ENCODE results near the gene ZDBF2.
A peak's percentile ranks its signal among the peaks of the same experiment; 100 is the strongest.
"Not testable (repeated sequence)": the region's sequence is repeated elsewhere in the genome, so short reads cannot be mapped to it uniquely, and the experiment has no call there.

The ZDBF2 gene

GRCh38 chr2:206274434-206275311 lies at the start of gene ZDBF2:
ZDBF2 (plus strand) TSS chr2:206274663; CDS start chr2:206281850, 7,187 bp downstream.
- no peak for DNase-seq (ENCODE audit: low read depth)
- no peak for TF ChIP-seq CTCF (conservative IDR thresholded peaks at IDR 0.05; ENCODE audit: low read depth, low read length)
- peak within 1 kb of the TSS; percentile 58 for H3K4me3 ChIP-seq (ENCODE audit: low read length)

- no peak for TF ChIP-seq CTCF (conservative IDR thresholded peaks at IDR 0.05; ENCODE audit: low read depth, low read length)
- H3K4me3 ChIP-seq (ENCODE audit: low read length): no peak overlapping the region
- no peak for DNase-seq (ENCODE audit: low read depth)
These were observed 48.8 kb upstream of the ZDBF2 start for GRCh38 chr2:206225435-206226232.

DNA sequence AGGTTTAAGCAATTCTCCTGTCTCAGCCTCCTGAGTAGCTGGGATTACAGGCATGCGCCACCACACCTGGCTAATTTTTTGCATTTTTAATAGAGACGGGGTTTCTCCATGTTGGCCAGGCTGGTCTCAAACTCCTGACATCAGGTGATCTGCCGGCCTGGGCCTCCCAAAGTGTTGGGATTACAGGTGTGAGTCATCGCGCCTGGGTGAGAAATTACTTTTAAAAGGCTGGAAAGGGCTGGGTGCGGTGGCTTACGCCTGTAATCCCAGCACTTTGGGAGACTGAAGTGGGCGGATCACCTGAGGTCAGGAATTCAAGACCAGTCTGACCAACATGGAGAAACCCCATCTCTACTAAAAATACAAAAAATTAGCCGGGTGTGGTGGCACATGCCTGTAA lies 45.8 kb upstream of the ZDBF2 start:
- not testable (repeated sequence) for H3K4me3 ChIP-seq (ENCODE audit: low read length); DNase-seq (ENCODE audit: low read depth)

- DNase-seq (ENCODE audit: low read depth): no peak
- no peak for TF ChIP-seq CTCF (conservative IDR thresholded peaks at IDR 0.05; ENCODE audit: low read depth, low read length)
- H3K4me3 ChIP-seq (ENCODE audit: low read length): no peak overlapping the region
These were observed 44.8 kb upstream of the ZDBF2 start for GRCh38 chr2:206229642-206230041.

DNA sequence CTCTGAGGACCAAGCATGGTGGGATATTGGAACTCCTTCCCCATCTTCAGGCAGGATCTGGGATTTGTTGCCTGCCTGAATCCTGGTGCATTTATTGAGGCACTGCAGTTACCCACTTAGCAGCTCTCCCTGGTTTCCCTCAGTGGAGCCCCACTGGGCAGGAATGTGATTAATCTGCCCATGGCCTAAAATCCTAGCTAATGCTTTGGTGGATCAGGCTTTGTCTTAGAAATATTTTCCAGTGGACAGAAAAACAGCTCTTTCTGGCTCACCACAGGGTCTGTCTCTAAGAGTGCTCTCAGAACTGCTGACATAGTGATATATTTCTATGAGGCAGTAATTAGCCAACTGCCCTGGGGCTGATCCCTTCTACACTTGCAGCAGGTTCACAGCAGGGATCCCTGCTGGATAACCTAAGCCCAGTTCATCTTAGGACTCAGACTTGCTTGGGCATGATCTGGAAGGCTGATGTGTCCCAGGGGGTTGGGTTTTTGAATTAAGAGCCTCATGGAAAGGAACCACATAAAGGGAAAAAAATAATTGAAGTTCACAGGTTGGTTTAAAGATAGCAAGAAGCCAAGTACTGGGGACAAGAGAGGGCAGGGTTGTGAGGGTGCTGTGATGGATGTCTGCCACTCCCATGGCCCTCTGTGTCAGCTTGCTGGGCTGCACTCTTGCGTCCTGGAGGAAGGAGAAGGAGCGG lies 44.3 kb upstream of the ZDBF2 start:
- H3K4me3 ChIP-seq (ENCODE audit: low read length): no peak overlapping the region
- peak; percentile 56 for TF ChIP-seq CTCF (conservative IDR thresholded peaks at IDR 0.05; ENCODE audit: low read depth, low read length)
- peak; percentile 61 for DNase-seq (ENCODE audit: low read depth)

GRCh38 chr2:206231669-206232286 lies 42.7 kb upstream of the ZDBF2 start:
- TF ChIP-seq CTCF (conservative IDR thresholded peaks at IDR 0.05; ENCODE audit: low read depth, low read length): no peak
- H3K4me3 ChIP-seq (ENCODE audit: low read length): no peak overlapping the region
- no peak for DNase-seq (ENCODE audit: low read depth)

All from retinal pigment epithelial cell (primary cell).